ENCODE data around the gene FGF2.
A peak's percentile ranks its signal among the peaks of the same experiment; 100 is the strongest.
"Not testable (repeated sequence)": the region's sequence is repeated elsewhere in the genome, so short reads cannot be mapped to it uniquely, and the experiment has no call there.

Gene FGF2

GRCh38 chr4:122798101-122798500 lies 28.5 kb upstream of the FGF2 start:
- no peak for DNase-seq (ENCODE audit: low spot score)

GRCh38 chr4:122798917-122799316 lies 27.7 kb upstream of the FGF2 start:
- no peak for TF ChIP-seq CTCF (IDR thresholded peaks at IDR 0.05; ENCODE audit: extremely low read depth, missing control alignments)
- no peak for DNase-seq (ENCODE audit: low spot score)

More at GRCh38 chr4:122798101-122798500, 28.5 kb upstream of the FGF2 start:
- TF ChIP-seq CTCF (IDR thresholded peaks at IDR 0.05; ENCODE audit: extremely low read depth, missing control alignments) = no peak

- DNase-seq (ENCODE audit: low spot score) = no peak
- TF ChIP-seq CTCF (IDR thresholded peaks at IDR 0.05; ENCODE audit: extremely low read depth, missing control alignments) = no peak
Measured at GRCh38 chr4:122803788-122804208, 22.8 kb upstream of the FGF2 start.

- no peak for TF ChIP-seq CTCF (IDR thresholded peaks at IDR 0.05; ENCODE audit: extremely low read depth, missing control alignments)
- no peak for DNase-seq (ENCODE audit: low spot score)
Measured at GRCh38 chr4:122806981-122807679, 19.5 kb upstream of the FGF2 start.

GRCh38 chr4:122810669-122811068 lies 16.0 kb upstream of the FGF2 start:
- no peak for TF ChIP-seq CTCF (IDR thresholded peaks at IDR 0.05; ENCODE audit: extremely low read depth, missing control alignments)

GRCh38 chr4:122811781-122812180 lies 14.8 kb upstream of the FGF2 start:
- not testable (repeated sequence) for DNase-seq (ENCODE audit: low spot score)

More at GRCh38 chr4:122810669-122811068, 16.0 kb upstream of the FGF2 start:
- no peak for DNase-seq (ENCODE audit: low spot score)

GRCh38 chr4:122812823-122813222 lies 13.8 kb upstream of the FGF2 start:
- DNase-seq (ENCODE audit: low spot score) = not testable (repeated sequence)

GRCh38 chr4:122814426-122814825 lies 12.2 kb upstream of the FGF2 start:
- DNase-seq (ENCODE audit: low spot score) = peak; percentile 67
- no peak for TF ChIP-seq CTCF (IDR thresholded peaks at IDR 0.05; ENCODE audit: extremely low read depth, missing control alignments)

All from GM20000 (cell line).